Mammary epithelial cell (primary cell): ENCODE measurements around the gene CRABP2.

ENCODE experiments used
- CTCF ChIP-seq, 2 donors: IDR thresholded peaks in 1 of 2; conservative IDR thresholded peaks in 1 of 2; 2 replicates each; pipeline ENCODE4 v1.5.1; 2011 to 2012; ENCODE audit warnings: inconsistent platforms in 2 of 2, low read length in 2 of 2, mild to moderate bottlenecking in 2 of 2, control low read depth in 1 of 2, low read depth in 1 of 2; ENCODE audit not compliant: insufficient read depth in 1 of 2; ENCODE audit errors: extremely low read depth in 1 of 2
- EZH2 ChIP-seq: IDR thresholded peaks from 2 replicates; pipeline ENCODE4 v1.6.1; 2012; ENCODE audit warnings: low read length, inconsistent platforms, borderline replicate concordance

DNA sequence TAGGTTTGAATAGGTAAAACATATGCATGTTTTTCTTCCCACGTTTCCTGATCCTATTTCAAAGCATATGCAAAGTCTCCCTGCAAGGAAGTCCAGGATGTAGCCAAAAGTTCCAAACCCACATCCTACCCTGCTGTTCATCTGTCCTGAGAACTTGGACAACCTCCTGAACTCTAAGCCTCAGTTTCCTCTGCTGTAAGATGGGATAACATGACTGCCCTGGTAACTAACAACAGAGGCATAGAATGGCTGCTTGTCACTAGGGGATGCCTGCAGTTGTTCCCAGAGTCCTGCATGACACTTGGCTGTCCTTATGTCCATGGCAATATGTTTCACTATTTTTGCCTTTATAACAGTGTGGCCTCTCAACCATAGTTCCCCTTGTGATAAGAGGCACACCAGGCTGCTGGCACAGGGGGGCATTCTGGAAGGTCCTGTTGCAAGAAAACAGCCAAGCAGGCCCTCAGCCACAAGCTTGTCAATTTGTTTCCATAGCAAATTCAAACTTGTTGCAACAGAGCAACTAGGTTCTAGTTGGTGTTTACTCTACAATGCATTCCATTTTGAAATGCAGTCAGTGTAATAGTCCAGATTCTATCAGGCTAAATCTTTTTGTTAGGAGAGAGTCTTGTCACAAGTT lies 47.6 kb upstream of the CRABP2 start:
- TF ChIP-seq CTCF (conservative IDR thresholded peaks at IDR 0.05 in 1 of 2, IDR thresholded peaks at IDR 0.05 in 1 of 2; ENCODE audit: extremely low read depth in 1 of 2, insufficient read depth in 1 of 2, low read depth in 1 of 2, low read length in 2 of 2) (no peak), EZH2 (no peak)
